Liver (tissue), 9 donors: ENCODE results near the gene C11orf24. TPM values are rescaled to one million over a fixed set of nuclear protein-coding genes. Genes with fewer than 3 reads are reported as not detected.

Experiments
- DNase-seq: peaks from one replicate; pipeline ENCODE4 v3.0.0-alpha.2; 2017; ENCODE audit warnings: low spot score
- H3K27ac ChIP-seq, 2 donors: one replicate each; pipeline ENCODE4 v1.7.0; 2013; ENCODE audit warnings: inconsistent platforms in 2 of 2, low read length in 2 of 2, control low read depth in 1 of 2, low read depth in 1 of 2, mild to moderate bottlenecking in 1 of 2
- H3K27me3 ChIP-seq, 4 donors: one replicate each; pipeline versions ENCODE4 v1.6.1 to v1.7.0; 2013; ENCODE audit warnings: low read length in 3 of 4, inconsistent platforms in 1 of 4, mild to moderate bottlenecking in 1 of 4, moderate library complexity in 1 of 4; ENCODE audit not compliant: control insufficient read depth in 4 of 4, insufficient read depth in 4 of 4
- H3K36me3 ChIP-seq, 4 donors: one replicate each; pipeline versions ENCODE4 v1.6.1 to v1.7.0; 2013; ENCODE audit warnings: low read length in 3 of 4, mild to moderate bottlenecking in 3 of 4, low read depth in 1 of 4, moderate library complexity in 1 of 4; ENCODE audit not compliant: control insufficient read depth in 4 of 4, insufficient read depth in 3 of 4
- H3K4me1 ChIP-seq, 4 donors: one replicate each; pipeline versions ENCODE4 v1.6.1 to v1.7.0; 2013; ENCODE audit warnings: low read length in 3 of 4, mild to moderate bottlenecking in 3 of 4, moderate library complexity in 1 of 4; ENCODE audit not compliant: control insufficient read depth in 4 of 4, insufficient read depth in 4 of 4
- H3K4me3 ChIP-seq, 3 donors: one replicate each; pipeline versions ENCODE4 v1.6.1 to v1.7.0; 2013; ENCODE audit warnings: low read length in 3 of 3, control low read depth in 1 of 3, low read depth in 1 of 3, mild to moderate bottlenecking in 1 of 3
- H3K9ac ChIP-seq, 2 donors: one replicate each; pipeline ENCODE4 v1.7.0; 2013; ENCODE audit warnings: low read length in 2 of 2, mild to moderate bottlenecking in 2 of 2, moderate library complexity in 2 of 2, control low read depth in 1 of 2, low read depth in 1 of 2
- H3K9me3 ChIP-seq, 4 donors: one replicate each; pipeline versions ENCODE4 v1.6.1 to v1.7.0; 2013; ENCODE audit warnings: low read length in 3 of 4; ENCODE audit not compliant: control insufficient read depth in 4 of 4
- EGR1 ChIP-seq, 2 donors: IDR thresholded peaks; 2 replicates each; pipeline ENCODE4 v1.6.1; 2016 to 2018; ENCODE audit warnings: antibody characterized with exemption in 2 of 2, low read depth in 2 of 2
- FOXA1 ChIP-seq: IDR thresholded peaks from 2 replicates; pipeline ENCODE4 v1.6.1; 2016; ENCODE audit warnings: antibody characterized with exemption
- GABPA ChIP-seq, 2 donors: IDR thresholded peaks in 1 of 2; conservative IDR thresholded peaks in 1 of 2; 2 replicates each; pipeline ENCODE4 v1.6.1; 2016; ENCODE audit warnings: antibody characterized with exemption in 2 of 2, mild to moderate bottlenecking in 1 of 2, moderate library complexity in 1 of 2
- JUND ChIP-seq, 2 donors: IDR thresholded peaks; 2 replicates each; pipeline ENCODE4 v1.6.1; 2016; ENCODE audit warnings: antibody characterized with exemption in 2 of 2
- NR2F2 ChIP-seq: IDR thresholded peaks from 2 replicates; pipeline ENCODE4 v1.6.1; 2016; ENCODE audit warnings: antibody characterized with exemption
- RXRA ChIP-seq, 2 donors: IDR thresholded peaks; 2 replicates each; pipeline ENCODE4 v1.6.1; 2017 to 2018; ENCODE audit warnings: antibody characterized with exemption in 2 of 2, mild to moderate bottlenecking in 1 of 2
- SP1 ChIP-seq: IDR thresholded peaks from 2 replicates; pipeline ENCODE4 v1.6.1; 2018; ENCODE audit warnings: antibody characterized with exemption, mild to moderate bottlenecking
- TAF1 ChIP-seq: conservative IDR thresholded peaks from 2 replicates; pipeline ENCODE4 v1.6.1; 2016; ENCODE audit warnings: antibody characterized with exemption, mild to moderate bottlenecking
- YY1 ChIP-seq: IDR thresholded peaks from 2 replicates; pipeline ENCODE4 v1.6.1; 2016; ENCODE audit warnings: antibody characterized with exemption, mild to moderate bottlenecking
- WGBS: extraction: QIAGEN DNeasy Blood & Tissue Kit; methylation state at CpG from one replicate; pipeline ENCODE4 v1.1.7; 2013; 5-methylcytosine and 5-hydroxymethylcytosine counted together
- polyA plus RNA-seq, 2 donors: library from polyadenylated mRNA; stranded (reverse) in 1 of 2; unstranded in 1 of 2; fragments of 200-250 nt in 1 of 2; fragments of >200 nt in 1 of 2; fragmentation: Nextera tagmentation in 1 of 2; extraction: Ambion mirVana in 1 of 2; gene quantifications; one replicate each; pipeline versions ENCODE4 v1.2.1 to v1.2.3, GENCODE V29; 2013 to 2015
- total RNA-seq, 2 donors: library from RNA; depleted of rRNA; stranded (reverse); fragments of >200 nt; gene quantifications; one replicate each; pipeline ENCODE4 v1.2.3, GENCODE V29; 2014
- TF ChIP-seq, protein P1 (sequence below): IDR thresholded peaks from 2 replicates; pipeline ENCODE4 v1.6.1; 2016; ENCODE audit warnings: antibody characterized with exemption
- TF ChIP-seq, protein P2 (sequence below): IDR thresholded peaks from 2 replicates; pipeline ENCODE4 v1.6.1; 2016; ENCODE audit warnings: antibody characterized with exemption, mild to moderate bottlenecking
- TF ChIP-seq, protein P3 (sequence below): IDR thresholded peaks from 2 replicates; pipeline ENCODE4 v1.6.1; 2016; ENCODE audit warnings: antibody characterized with exemption
- TF ChIP-seq, protein P4 (sequence below): fragments of 150-350 bp; IDR thresholded peaks from 2 replicates; pipeline ENCODE4 v1.5.1; 2017; ENCODE audit warnings: improper control_type of control experiment, low read depth, low read length; ENCODE audit not compliant: missing input control
- donor health status: healthy.
- donor health status: healthy.
- donor health status: healthy.
- donor health status: healthy.
- donor health status: healthy.

Gene C11orf24
- total and polyA plus RNA-seq, 4 donors, result 7.8 to 50.3 (median 32.0) TPM

DNA sequence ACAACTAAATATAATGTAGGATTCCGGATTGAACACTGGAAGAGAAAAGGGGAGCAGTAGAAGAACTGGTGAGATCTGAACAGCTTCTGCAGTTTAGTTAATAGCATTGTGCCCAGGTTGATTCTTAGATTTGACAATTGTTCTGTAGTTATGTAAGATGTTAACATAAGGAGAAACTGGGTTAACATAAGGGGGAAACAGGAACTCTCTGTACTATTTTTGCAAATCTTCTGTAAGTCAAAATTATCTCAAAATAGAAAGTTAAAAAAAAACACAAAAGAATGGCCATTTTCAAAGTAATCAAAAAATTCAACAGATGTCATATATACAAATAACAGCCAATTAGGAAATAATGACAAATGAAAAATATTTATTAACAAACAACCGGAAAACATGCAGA is 21.9 kb upstream of the C11orf24 start:
- Histone ChIP-seq H3K9ac (no peak overlapping the region), H3K9me3 (no peaks in the 10 kb centered on the region), H3K4me3 (no peak overlapping the region), H3K4me1 (peaks cover 9 to 24% (median 16%) of the 10 kb centered on the region in 4 donors), H3K36me3 (no peaks in the 10 kb centered on the region), H3K27me3 (no peaks in the 10 kb centered on the region), H3K27ac (no peak overlapping the region)
- DNase-seq, result no peak
- 84% methylated on average over 2 of the region's 2 CpGs for WGBS
- TF ChIP-seq, protein P1, sequence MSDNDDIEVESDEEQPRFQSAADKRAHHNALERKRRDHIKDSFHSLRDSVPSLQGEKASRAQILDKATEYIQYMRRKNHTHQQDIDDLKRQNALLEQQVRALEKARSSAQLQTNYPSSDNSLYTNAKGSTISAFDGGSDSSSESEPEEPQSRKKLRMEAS, result no peak
- TF ChIP-seq NR2F2 (no peak), RXRA (IDR thresholded peaks at IDR 0.05) (no peak), YY1 (no peak), EGR1 (IDR thresholded peaks at IDR 0.05; ENCODE audit: low read depth in 2 of 2) (no peak), SP1 (no peak)

DNA sequence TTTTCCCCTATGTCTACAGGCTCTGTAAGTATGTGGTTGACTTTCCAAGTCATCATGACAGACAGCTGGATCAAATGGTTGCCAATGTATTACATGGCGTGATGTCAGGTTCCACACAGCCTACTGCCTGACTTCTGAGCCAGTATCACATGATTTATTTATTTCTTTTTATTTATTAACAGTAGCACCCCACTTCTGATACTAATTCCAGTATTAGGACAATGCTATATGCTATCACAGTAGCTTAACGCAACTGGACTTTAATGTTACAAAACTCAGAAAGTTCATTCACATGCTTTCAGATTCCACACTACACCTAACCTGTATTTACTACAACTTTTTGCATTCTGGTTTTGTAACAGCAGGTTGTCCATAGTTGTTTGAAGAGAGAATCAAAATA is 17.7 kb upstream of the C11orf24 start:
- no peak for DNase-seq
- no peaks in the 10 kb centered on the region for H3K27me3 ChIP-seq
- no peaks in the 10 kb centered on the region for H3K36me3 ChIP-seq
- H3K4me3 ChIP-seq, result no peak overlapping the region
- H3K4me1 ChIP-seq, result no peaks in the 10 kb centered on the region
- 95% methylated on average over 2 of the region's 2 CpGs for WGBS
- H3K9me3 ChIP-seq, result no peaks in the 10 kb centered on the region
- no peak for TF ChIP-seq GABPA (IDR thresholded peaks at IDR 0.05 in 1 of 2, conservative IDR thresholded peaks at IDR 0.05 in 1 of 2)
- TF ChIP-seq, protein P2, sequence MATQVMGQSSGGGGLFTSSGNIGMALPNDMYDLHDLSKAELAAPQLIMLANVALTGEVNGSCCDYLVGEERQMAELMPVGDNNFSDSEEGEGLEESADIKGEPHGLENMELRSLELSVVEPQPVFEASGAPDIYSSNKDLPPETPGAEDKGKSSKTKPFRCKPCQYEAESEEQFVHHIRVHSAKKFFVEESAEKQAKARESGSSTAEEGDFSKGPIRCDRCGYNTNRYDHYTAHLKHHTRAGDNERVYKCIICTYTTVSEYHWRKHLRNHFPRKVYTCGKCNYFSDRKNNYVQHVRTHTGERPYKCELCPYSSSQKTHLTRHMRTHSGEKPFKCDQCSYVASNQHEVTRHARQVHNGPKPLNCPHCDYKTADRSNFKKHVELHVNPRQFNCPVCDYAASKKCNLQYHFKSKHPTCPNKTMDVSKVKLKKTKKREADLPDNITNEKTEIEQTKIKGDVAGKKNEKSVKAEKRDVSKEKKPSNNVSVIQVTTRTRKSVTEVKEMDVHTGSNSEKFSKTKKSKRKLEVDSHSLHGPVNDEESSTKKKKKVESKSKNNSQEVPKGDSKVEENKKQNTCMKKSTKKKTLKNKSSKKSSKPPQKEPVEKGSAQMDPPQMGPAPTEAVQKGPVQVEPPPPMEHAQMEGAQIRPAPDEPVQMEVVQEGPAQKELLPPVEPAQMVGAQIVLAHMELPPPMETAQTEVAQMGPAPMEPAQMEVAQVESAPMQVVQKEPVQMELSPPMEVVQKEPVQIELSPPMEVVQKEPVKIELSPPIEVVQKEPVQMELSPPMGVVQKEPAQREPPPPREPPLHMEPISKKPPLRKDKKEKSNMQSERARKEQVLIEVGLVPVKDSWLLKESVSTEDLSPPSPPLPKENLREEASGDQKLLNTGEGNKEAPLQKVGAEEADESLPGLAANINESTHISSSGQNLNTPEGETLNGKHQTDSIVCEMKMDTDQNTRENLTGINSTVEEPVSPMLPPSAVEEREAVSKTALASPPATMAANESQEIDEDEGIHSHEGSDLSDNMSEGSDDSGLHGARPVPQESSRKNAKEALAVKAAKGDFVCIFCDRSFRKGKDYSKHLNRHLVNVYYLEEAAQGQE, result no peak
- TF ChIP-seq RXRA (IDR thresholded peaks at IDR 0.05), result no peak
- no peak for TF ChIP-seq JUND (IDR thresholded peaks at IDR 0.05)
- TF ChIP-seq, protein P3, sequence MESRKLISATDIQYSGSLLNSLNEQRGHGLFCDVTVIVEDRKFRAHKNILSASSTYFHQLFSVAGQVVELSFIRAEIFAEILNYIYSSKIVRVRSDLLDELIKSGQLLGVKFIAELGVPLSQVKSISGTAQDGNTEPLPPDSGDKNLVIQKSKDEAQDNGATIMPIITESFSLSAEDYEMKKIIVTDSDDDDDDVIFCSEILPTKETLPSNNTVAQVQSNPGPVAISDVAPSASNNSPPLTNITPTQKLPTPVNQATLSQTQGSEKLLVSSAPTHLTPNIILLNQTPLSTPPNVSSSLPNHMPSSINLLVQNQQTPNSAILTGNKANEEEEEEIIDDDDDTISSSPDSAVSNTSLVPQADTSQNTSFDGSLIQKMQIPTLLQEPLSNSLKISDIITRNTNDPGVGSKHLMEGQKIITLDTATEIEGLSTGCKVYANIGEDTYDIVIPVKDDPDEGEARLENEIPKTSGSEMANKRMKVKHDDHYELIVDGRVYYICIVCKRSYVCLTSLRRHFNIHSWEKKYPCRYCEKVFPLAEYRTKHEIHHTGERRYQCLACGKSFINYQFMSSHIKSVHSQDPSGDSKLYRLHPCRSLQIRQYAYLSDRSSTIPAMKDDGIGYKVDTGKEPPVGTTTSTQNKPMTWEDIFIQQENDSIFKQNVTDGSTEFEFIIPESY, result no peak
- TF ChIP-seq, protein P4, sequence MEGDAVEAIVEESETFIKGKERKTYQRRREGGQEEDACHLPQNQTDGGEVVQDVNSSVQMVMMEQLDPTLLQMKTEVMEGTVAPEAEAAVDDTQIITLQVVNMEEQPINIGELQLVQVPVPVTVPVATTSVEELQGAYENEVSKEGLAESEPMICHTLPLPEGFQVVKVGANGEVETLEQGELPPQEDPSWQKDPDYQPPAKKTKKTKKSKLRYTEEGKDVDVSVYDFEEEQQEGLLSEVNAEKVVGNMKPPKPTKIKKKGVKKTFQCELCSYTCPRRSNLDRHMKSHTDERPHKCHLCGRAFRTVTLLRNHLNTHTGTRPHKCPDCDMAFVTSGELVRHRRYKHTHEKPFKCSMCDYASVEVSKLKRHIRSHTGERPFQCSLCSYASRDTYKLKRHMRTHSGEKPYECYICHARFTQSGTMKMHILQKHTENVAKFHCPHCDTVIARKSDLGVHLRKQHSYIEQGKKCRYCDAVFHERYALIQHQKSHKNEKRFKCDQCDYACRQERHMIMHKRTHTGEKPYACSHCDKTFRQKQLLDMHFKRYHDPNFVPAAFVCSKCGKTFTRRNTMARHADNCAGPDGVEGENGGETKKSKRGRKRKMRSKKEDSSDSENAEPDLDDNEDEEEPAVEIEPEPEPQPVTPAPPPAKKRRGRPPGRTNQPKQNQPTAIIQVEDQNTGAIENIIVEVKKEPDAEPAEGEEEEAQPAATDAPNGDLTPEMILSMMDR, result no peak
- TF ChIP-seq, protein P1, result no peak
- no peak for TF ChIP-seq FOXA1
- TF ChIP-seq EGR1 (IDR thresholded peaks at IDR 0.05; ENCODE audit: low read depth in 2 of 2), result no peak
- TF ChIP-seq TAF1, result no peak
- no peak for TF ChIP-seq YY1
- H3K27ac ChIP-seq, result no peak overlapping the region
- H3K9ac ChIP-seq, result no peak overlapping the region
